ENCODE results near the gene SLC9A4.

The SLC9A4 gene

DNA sequence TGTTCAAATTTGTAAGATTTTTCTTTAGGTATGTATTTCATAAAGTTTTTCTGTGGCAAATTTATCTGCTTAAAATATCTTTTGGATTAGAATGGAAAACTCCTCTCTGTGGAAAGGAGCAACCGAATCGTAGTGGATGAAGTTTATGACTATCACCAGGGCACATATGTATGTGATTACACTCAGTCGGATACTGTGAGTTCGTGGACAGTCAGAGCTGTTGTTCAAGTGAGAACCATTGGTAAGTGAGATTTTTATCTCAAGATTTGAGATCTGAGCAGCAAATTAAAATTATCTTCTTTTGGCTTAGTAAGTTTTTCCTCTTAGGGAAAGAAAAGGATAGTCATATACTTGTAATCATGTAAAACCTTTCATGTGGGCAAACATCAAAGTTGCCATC lies 35.9 kb upstream of the SLC9A4 start:
- Mint-ChIP-seq H3K4me3 (no peak overlapping the region), H3K36me3 (ENCODE audit: low read depth) (no peaks in the 10 kb centered on the region), H3K27ac (no peak overlapping the region), H3K9me3 (no peaks in the 10 kb centered on the region), H3K27me3 (ENCODE audit: low read depth, poor library complexity) (peaks cover 4% of the 10 kb centered on the region), H3K4me1 (no peaks in the 10 kb centered on the region)
- TF ChIP-seq, protein P1, sequence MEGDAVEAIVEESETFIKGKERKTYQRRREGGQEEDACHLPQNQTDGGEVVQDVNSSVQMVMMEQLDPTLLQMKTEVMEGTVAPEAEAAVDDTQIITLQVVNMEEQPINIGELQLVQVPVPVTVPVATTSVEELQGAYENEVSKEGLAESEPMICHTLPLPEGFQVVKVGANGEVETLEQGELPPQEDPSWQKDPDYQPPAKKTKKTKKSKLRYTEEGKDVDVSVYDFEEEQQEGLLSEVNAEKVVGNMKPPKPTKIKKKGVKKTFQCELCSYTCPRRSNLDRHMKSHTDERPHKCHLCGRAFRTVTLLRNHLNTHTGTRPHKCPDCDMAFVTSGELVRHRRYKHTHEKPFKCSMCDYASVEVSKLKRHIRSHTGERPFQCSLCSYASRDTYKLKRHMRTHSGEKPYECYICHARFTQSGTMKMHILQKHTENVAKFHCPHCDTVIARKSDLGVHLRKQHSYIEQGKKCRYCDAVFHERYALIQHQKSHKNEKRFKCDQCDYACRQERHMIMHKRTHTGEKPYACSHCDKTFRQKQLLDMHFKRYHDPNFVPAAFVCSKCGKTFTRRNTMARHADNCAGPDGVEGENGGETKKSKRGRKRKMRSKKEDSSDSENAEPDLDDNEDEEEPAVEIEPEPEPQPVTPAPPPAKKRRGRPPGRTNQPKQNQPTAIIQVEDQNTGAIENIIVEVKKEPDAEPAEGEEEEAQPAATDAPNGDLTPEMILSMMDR (IDR thresholded peaks at IDR 0.05), result no peak
- no peak for DNase-seq

DNA sequence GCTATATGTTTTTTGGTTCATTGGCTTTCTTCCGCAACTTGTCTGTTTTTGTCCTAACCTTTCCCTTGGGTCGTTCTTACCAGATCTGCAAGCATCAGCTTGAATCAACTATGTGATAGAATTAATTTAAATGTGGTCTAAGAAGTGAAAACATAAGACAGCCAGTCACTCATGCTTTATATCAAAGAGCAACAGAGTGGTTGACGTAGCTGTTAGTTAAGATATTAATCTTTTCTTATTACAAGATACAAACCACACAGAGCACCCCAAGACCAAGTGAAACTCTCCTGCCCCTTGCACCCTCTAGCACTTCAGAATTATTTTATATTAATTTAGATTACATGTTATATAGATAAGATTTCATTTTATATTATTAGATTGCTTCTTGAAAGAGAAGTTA lies 34.9 kb upstream of the SLC9A4 start:
- Mint-ChIP-seq H3K9me3 (no peaks in the 10 kb centered on the region), H3K27me3 (ENCODE audit: low read depth, poor library complexity) (peaks cover 4% of the 10 kb centered on the region), H3K36me3 (ENCODE audit: low read depth) (no peaks in the 10 kb centered on the region), H3K4me3 (no peak overlapping the region), H3K4me1 (no peaks in the 10 kb centered on the region), H3K27ac (no peak overlapping the region)
- TF ChIP-seq, protein P1 (IDR thresholded peaks at IDR 0.05), result no peak
- DNase-seq, result no peak

DNA sequence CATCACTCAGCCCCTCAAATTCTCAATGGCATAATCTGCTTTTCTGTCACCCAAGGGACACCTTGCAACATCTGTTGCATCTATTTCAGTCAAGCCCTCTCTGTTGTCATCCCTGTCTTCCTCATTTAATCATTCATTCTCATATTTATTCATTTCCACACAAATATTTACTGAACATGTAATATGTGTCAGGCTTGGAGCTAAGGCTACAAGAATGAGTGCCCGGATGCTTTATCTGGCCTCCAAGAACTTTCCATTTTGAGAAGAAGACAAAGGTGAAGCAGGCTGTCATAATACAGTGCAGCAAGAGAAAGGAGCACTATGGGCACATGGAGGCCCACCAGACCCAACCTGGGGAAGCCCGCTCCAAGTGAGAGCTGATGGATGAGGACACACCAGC lies 34.4 kb upstream of the SLC9A4 start:
- no peaks in the 10 kb centered on the region for H3K36me3 Mint-ChIP-seq (ENCODE audit: low read depth)
- H3K4me1 Mint-ChIP-seq, result no peaks in the 10 kb centered on the region
- no peak for DNase-seq
- H3K4me3 Mint-ChIP-seq, result no peak overlapping the region
- H3K27ac Mint-ChIP-seq, result no peak overlapping the region
- TF ChIP-seq, protein P1 (IDR thresholded peaks at IDR 0.05), result no peak
- no peaks in the 10 kb centered on the region for H3K9me3 Mint-ChIP-seq
- H3K27me3 Mint-ChIP-seq (ENCODE audit: low read depth, poor library complexity), result peaks cover 4% of the 10 kb centered on the region

DNA sequence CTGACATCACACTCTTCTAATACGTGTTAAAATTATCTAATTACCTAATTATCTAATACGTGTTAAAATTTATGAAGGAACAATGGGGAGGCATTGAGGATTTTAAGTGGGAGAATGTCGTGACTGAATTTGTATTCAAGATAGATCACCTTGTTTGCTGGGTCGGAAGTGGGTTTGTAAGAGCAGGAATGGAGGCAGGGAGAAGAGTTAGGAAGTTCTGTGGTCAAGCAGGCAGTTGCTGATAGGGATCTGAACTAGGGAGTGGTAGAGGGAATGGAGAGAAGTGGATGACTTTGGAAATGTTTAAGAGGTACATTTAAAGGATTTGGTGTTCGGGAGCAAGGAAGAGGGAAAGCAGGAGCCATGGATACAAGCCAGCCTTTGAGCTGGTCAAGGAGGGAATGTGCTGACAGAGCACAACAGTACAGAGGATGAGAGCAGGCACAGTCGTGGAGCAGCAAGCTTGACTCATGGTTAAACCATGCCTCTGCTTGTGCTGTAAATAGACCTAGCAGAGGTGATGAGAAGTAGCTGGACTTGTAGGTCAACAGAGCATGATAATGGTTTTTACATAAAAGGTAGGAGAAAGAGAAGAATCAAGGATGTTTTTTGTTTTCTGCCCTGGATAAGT lies 33.8 kb upstream of the SLC9A4 start:
- Mint-ChIP-seq H3K36me3 (ENCODE audit: low read depth) (no peaks in the 10 kb centered on the region), H3K9me3 (no peaks in the 10 kb centered on the region), H3K4me1 (no peaks in the 10 kb centered on the region), H3K27me3 (ENCODE audit: low read depth, poor library complexity) (peaks cover 4% of the 10 kb centered on the region), H3K27ac (no peak overlapping the region), H3K4me3 (no peak overlapping the region)
- no peak for DNase-seq
- TF ChIP-seq, protein P1 (IDR thresholded peaks at IDR 0.05), result no peak

DNA sequence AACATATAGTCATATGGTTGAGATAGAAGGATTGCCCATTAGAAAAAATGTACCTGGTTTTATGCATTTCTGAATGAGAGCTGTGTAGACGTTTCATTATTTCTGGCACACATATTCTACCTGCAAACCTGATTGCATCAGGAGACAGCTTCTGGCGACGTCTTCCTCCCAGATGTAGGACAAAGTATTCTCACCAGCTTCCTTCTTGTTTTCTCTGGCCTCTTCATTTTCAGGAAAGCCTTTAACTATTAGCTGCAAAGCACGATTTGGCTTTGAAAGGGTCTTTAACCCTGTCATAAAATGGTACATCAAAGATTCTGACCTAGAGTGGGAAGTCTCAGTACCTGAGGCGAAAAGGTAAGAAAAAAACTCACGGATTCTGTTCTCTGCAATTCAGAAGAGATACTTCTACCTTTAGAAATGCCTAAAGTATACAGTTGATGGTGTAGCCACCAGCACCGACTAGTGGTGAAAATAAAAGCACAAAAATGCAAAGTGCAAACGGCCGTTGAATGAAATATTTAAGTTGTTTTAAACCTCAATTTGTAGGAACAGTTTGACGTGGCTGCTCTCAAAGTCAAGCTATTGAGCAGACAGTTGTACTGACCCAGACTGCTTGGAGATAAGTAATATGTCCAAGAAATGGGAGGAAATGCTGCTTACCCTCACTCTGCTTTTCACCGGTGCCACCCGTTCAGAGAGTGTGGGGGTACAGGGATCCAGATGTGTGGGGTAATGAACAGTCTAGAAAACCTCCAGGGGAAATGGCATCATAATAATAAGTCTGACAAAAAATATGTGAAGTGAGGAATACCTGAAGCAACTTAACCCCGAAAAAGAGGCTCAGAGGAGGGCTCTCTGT lies 29.8 kb upstream of the SLC9A4 start:
- TF ChIP-seq, protein P1 (IDR thresholded peaks at IDR 0.05), result peak; percentile 74
- Mint-ChIP-seq H3K36me3 (ENCODE audit: low read depth) (no peaks in the 10 kb centered on the region), H3K9me3 (no peaks in the 10 kb centered on the region), H3K4me1 (no peaks in the 10 kb centered on the region), H3K4me3 (no peak overlapping the region), H3K27me3 (ENCODE audit: low read depth, poor library complexity) (no peaks in the 10 kb centered on the region), H3K27ac (no peak overlapping the region)
- peak; percentile 21 for DNase-seq
